ELF-1 (cell line): ENCODE results near the gene MAGI1.

Source experiments
- DNase-seq: peaks from one replicate; pipeline ENCODE4 v3.0.0-alpha.2; 2016; ENCODE audit warnings: low read depth, low spot score

Gene MAGI1

GRCh38 chr3:65717676-65718346, 320.9 kb downstream of the MAGI1 start:
- no peak for DNase-seq

GRCh38 chr3:65716071-65716751, 322.5 kb downstream of the MAGI1 start:
- no peak for DNase-seq

GRCh38 chr3:65714134-65714533, 324.6 kb downstream of the MAGI1 start:
- DNase-seq, result peak; percentile 10

- DNase-seq, result peak; percentile 26
Measured at GRCh38 chr3:65713016-65713415, 325.7 kb downstream of the MAGI1 start.

GRCh38 chr3:65712140-65712539, 326.6 kb downstream of the MAGI1 start:
- DNase-seq, result no peak

GRCh38 chr3:65706776-65707568, 331.7 kb downstream of the MAGI1 start:
- DNase-seq, result no peak

GRCh38 chr3:65706301-65706700, 332.4 kb downstream of the MAGI1 start:
- DNase-seq, result no peak

- DNase-seq, result no peak
Measured at GRCh38 chr3:65703820-65704219, 334.9 kb downstream of the MAGI1 start.

GRCh38 chr3:65703026-65703425, 335.7 kb downstream of the MAGI1 start:
- no peak for DNase-seq

GRCh38 chr3:65702202-65702601, 336.5 kb downstream of the MAGI1 start:
- no peak for DNase-seq

- DNase-seq, result no peak
Measured at GRCh38 chr3:65701516-65701915, 337.2 kb downstream of the MAGI1 start.

- no peak for DNase-seq
Measured at GRCh38 chr3:65689436-65689835, 349.3 kb downstream of the MAGI1 start.

- DNase-seq, result no peak
Measured at GRCh38 chr3:65687741-65688140, 351.0 kb downstream of the MAGI1 start.

GRCh38 chr3:65685621-65686235, 353.0 kb downstream of the MAGI1 start:
- DNase-seq, result no peak

GRCh38 chr3:65678516-65678915, 360.2 kb downstream of the MAGI1 start:
- DNase-seq, result no peak

GRCh38 chr3:65677486-65678010, 361.2 kb downstream of the MAGI1 start:
- DNase-seq, result no peak

GRCh38 chr3:65676580-65676979, 362.1 kb downstream of the MAGI1 start:
- DNase-seq, result no peak

GRCh38 chr3:65675011-65675410, 363.7 kb downstream of the MAGI1 start:
- no peak for DNase-seq

- no peak for DNase-seq
Measured at GRCh38 chr3:65674226-65674625, 364.5 kb downstream of the MAGI1 start.

GRCh38 chr3:65672871-65673815, 365.6 kb downstream of the MAGI1 start:
- DNase-seq, result peak; percentile 32

- DNase-seq, result no peak
Measured at GRCh38 chr3:65672061-65672460, 366.7 kb downstream of the MAGI1 start.
